Renal cortex interstitium (tissue), 11 donors: ENCODE results near the gene C3orf62. TPM values are rescaled to one million over a fixed set of nuclear protein-coding genes. Genes with fewer than 3 reads are reported as not detected.
"Not testable (repeated sequence)": the region's sequence is repeated elsewhere in the genome, so short reads cannot be mapped to it uniquely, and the experiment has no call there.

Experiments used
- DNase-seq, 11 donors: peaks; one replicate each; pipeline ENCODE4 v3.0.0-alpha.2; 2013; ENCODE audit warnings: low read depth in 9 of 11, low spot score in 4 of 11; ENCODE audit errors: extremely low read depth in 1 of 11
- polyA plus RNA-seq, 3 donors: library from polyadenylated mRNA; unstranded; fragments of 120-200 nt; gene quantifications; one replicate each; pipeline ENCODE4 v1.2.1, GENCODE V29; 2013; ENCODE audit not compliant: insufficient read length in 3 of 3

The C3orf62 gene
- polyA plus RNA-seq, 3 donors, result 8.7 to 12.6 (median 10.6) TPM

DNA sequence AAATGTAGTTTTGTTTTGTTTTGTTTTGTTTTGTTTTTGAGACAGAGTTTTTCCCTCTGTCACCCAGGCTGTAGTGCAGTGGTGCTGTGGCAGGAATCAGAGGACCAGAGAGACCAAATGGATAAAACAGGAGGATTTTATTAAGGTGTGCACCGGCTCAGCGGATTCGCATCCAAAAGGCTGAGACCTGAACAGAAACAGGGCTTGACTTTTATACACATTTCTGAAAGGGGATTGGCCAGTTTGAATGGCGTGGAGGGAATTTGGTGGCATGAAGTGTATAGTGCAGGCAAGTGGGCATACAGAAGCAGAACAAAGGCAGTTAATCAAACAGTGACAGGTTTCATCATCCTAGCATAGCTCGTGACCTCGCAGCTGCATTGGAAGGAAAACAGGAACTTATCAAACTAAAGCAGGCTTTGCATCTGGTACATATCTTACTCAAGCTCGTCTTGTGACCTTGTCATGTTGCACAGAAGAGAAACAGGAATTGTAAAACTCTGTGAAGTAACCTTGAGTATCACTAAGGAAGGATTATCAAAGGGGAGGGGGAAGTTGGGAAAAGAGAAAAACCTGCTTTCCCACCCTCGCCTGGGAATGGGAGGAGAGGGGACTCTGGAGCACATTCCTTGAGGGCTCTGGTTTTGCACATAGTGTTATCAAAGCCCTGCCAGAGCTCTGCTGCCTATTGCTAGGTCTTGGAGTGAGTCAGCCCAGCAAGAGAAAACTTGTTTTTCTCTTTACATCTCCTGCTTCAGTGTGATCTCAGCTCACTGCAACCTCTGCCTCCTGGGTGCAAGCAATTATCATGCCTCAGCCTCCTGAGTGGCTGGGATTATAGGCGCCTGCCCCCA is 38.5 kb downstream of the C3orf62 start:
- no peak for DNase-seq

DNA sequence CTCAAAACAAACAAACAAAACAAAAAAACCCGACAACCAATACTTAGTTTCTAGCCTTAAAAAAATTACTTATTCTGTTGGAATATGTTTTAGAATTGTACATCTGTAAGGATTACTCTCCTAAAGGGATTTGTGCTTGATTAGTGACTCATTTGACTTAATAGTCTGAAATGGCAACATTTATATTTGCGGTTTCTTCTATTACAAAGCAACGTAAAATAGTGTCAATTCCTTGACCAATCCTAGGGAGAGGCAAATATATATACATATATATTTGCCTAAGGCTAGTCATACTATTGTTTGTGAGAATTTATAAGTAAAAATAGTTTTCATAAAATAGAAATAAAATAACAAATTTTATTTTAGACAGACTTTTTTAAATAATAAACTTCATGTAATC is 39.7 kb downstream of the C3orf62 start:
- DNase-seq, result no peak

- no peak for DNase-seq
Observed at GRCh38 chr3:49236226-49236625, 40.8 kb downstream of the C3orf62 start.

GRCh38 chr3:49228817-49229216 is 48.2 kb downstream of the C3orf62 start:
- DNase-seq, result not testable (repeated sequence)

DNA sequence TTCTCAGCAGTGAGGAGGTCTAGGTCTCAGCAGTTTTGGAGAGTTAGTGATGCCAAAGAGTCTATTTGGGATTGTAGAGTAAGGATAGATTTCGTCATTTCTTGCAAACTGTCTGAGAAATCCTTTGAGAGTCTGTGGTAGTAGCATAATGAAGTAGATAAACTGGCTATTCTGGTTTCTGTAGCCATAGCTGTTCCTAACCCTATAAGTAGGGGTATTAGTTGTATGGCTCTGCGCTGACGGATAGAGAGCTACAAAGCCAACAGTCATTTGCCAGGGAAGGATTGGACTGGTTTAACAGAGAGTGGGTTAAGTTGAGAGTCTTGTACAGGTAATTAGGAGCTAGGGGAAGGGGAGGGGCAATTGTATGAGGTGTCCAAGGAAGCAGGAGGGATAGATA is 55.0 kb downstream of the C3orf62 start:
- no peak for DNase-seq

DNA sequence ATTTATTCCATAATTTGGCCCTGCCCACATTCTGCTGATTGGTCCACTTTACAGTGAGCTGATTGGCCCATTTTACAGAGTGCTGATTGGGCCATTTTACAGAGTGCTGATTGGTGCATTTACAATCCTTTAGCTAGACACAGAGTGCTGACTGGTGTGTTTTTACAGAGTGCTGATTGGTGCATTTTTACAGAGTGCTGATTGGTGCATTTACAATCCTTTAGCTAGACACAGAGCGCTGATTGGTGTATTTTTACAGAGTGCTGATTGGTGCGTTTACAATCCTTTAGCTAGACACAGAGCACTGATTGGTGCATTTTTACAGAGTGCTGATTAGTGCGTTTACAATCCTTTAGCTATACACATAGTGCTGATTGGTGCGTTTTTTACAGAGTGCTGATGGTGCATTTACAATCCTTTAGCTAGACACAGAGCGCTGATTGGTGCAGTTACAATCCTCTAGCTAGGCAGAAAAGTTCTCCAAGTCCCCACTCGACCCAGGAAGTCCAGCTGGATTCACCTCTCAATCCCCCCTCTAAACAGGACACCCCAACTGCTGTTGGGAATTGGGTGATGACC is 56.0 kb downstream of the C3orf62 start:
- not testable (repeated sequence) for DNase-seq

DNA sequence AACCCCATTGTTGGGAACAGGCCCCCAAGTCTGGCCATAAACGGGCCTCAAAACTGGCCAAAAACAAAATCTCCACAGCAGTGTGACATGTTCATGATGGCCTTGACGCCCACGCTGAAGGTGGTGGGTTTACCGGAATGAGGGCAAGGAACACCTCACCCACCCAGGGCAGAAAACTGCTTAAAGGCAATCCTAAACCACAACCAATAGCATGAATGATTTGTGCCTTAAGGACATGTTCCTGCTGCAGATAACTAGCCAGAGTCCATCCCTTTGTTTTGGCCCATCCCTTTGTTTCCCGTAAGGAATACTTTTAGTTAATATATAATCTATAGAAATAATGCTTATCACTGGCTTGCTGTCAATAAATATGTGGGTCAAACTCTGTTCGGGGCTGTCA is 57.9 kb downstream of the C3orf62 start:
- no peak for DNase-seq

Other genes starting within 250 kb of the C3orf62 start
- gene IMPDH2, start 247.8 kb downstream of the C3orf62 start, polyA plus RNA-seq, result 100 to 1,000 TPM; 216 to 230 (median 219) TPM
- gene QRICH1, start 183.2 kb downstream of the C3orf62 start, polyA plus RNA-seq, result 10 to 100 TPM; 82.2 to 93.0 (median 88.0) TPM
- gene QARS1, start 172.5 kb downstream of the C3orf62 start, polyA plus RNA-seq, result 100 to 1,000 TPM; 289 to 321 (median 300) TPM
- gene USP19, start 156.4 kb downstream of the C3orf62 start, polyA plus RNA-seq, result 10 to 100 TPM; 56.2 to 62.6 (median 60.1) TPM
- 100 to 1,000 TPM; 357 to 459 (median 441) TPM for gene LAMB2, start 144.2 kb downstream of the C3orf62 start, polyA plus RNA-seq
- 10 to 100 TPM; 20.2 to 30.2 (median 24.3) TPM for gene CCDC71, start 110.9 kb downstream of the C3orf62 start, polyA plus RNA-seq
- 10 to 100 TPM; 38.9 to 45.9 (median 40.0) TPM for gene KLHDC8B, start 105.6 kb downstream of the C3orf62 start, polyA plus RNA-seq
- 10 to 100 TPM; 61.2 to 77.5 (median 66.5) TPM for gene USP4, start 62.8 kb upstream of the C3orf62 start, polyA plus RNA-seq
- 100 to 1,000 TPM in 2 of 3 donors, 10 to 100 TPM in 1; 96.7 to 170 (median 148) TPM for gene GPX1, start 81.1 kb upstream of the C3orf62 start, polyA plus RNA-seq
- gene RHOA, start 134.7 kb upstream of the C3orf62 start, polyA plus RNA-seq, result 100 to 1,000 TPM; 481 to 531 (median 521) TPM
- gene TCTA, start 135.2 kb upstream of the C3orf62 start, polyA plus RNA-seq, result 10 to 100 TPM; 33.9 to 36.7 (median 34.3) TPM
- gene AMT, start 145.2 kb upstream of the C3orf62 start, polyA plus RNA-seq, result 10 to 100 TPM; 37.6 to 48.9 (median 40.4) TPM
- gene NICN1, start 152.1 kb upstream of the C3orf62 start, polyA plus RNA-seq, result 10 to 100 TPM; 21.8 to 26.8 (median 26.7) TPM
- gene DAG1, start 193.0 kb upstream of the C3orf62 start, polyA plus RNA-seq, result 100 to 1,000 TPM in 2 of 3 donors, 10 to 100 TPM in 1; 99.7 to 116 (median 102) TPM